ENCODE measurements around the gene SALL4. TPM values are rescaled to one million over a fixed set of nuclear protein-coding genes. Genes with fewer than 3 reads are reported as not detected.

The SALL4 gene
- total RNA-seq, 1 experiment from 2014 or later: 279 TPM

GRCh38 chr20:51734876-51735720 is 67.2 kb downstream of the SALL4 start:
- H3K4me1 Mint-ChIP-seq: peaks cover 12 to 15% of the 10 kb centered on the region in 2 experiments; a peak in 3 of 4 replicates
- WGBS (ENCODE audit: extremely low coverage, insufficient read length, low lambda C conversion rate): no CpG with 5 or more reads among the region's 13 CpGs

More at GRCh38 chr20:51734876-51735720, 67.2 kb downstream of the SALL4 start:
- no peak overlapping the region for H4K5ac ChIP-seq (ENCODE audit: insufficient read length, low read depth, low read length)
- no peak overlapping the region for H3K14ac ChIP-seq (ENCODE audit: insufficient read depth, low read length)
- no peaks in the 10 kb centered on the region for H4K20me1 ChIP-seq (ENCODE audit: control insufficient read depth, insufficient read depth, insufficient read length)
- H2BK20ac ChIP-seq (ENCODE audit: low read depth, low read length, poor library complexity, severe bottlenecking): no peak overlapping the region
- H3K27ac ChIP-seq (ENCODE audit: insufficient read length, low read depth, low read length): no peak overlapping the region
- no peak overlapping the region for H2BK12ac ChIP-seq (ENCODE audit: insufficient read length, low read depth, low read length)
- H2BK15ac ChIP-seq (ENCODE audit: low read depth, low read length): no peak overlapping the region
- H4K8ac ChIP-seq (replicated peaks; ENCODE audit: insufficient read length, low read depth, low read length): no peak overlapping the region
- H3K4me1 ChIP-seq (ENCODE audit: insufficient read depth, low read length): no peaks in the 10 kb centered on the region
- Mint-ChIP-seq H3K9me3 (no peaks in the 10 kb centered on the region), H3K27ac (no peak overlapping the region), H3K4me3 (no peak overlapping the region), H3K36me3 (ENCODE audit: insufficient read depth in 1 of 3, low read depth in 3 of 3) (no peaks in the 10 kb centered on the region), H3K27me3 (ENCODE audit: low read depth) (no peaks in the 10 kb centered on the region)
- H2AK5ac ChIP-seq (ENCODE audit: insufficient read length, low read length): no peak overlapping the region
- no peaks in the 10 kb centered on the region for H3K23me2 ChIP-seq (ENCODE audit: insufficient read length, low read depth, low read length, poor library complexity, severe bottlenecking)
- no peak for DNase-seq
- no peaks in the 10 kb centered on the region for H3K79me2 ChIP-seq (ENCODE audit: insufficient read depth, low read length)
- H3K9ac ChIP-seq (ENCODE audit: extremely low read depth, insufficient read length, low read length): no peak overlapping the region
- no peak overlapping the region for H2AFZ ChIP-seq (ENCODE audit: low read length)
- H3K56ac ChIP-seq (ENCODE audit: insufficient read length, low read depth, low read length): no peak overlapping the region
- no peak for TF ChIP-seq CTCF (conservative IDR thresholded peaks at IDR 0.05)
- no peaks in the 10 kb centered on the region for H3K9me3 ChIP-seq (ENCODE audit: control insufficient read depth, low read depth, low read length)
- no peak overlapping the region for H3K23ac ChIP-seq (ENCODE audit: insufficient read length, low read depth, low read length)
- no peak overlapping the region for H2BK120ac ChIP-seq (ENCODE audit: low read depth, low read length, poor library complexity, severe bottlenecking)
- H3K79me1 ChIP-seq (ENCODE audit: insufficient read depth, low read depth, low read length, poor library complexity, severe bottlenecking): no peaks in the 10 kb centered on the region
- no peak overlapping the region for H3T11ph ChIP-seq (ENCODE audit: low read length)
- H3K4ac ChIP-seq (ENCODE audit: low read depth, low read length): no peak overlapping the region
- no peaks in the 10 kb centered on the region for H3K27me3 ChIP-seq (ENCODE audit: insufficient read depth, low read length)
- no peak overlapping the region for H3K18ac ChIP-seq (ENCODE audit: insufficient read length, low read depth, low read length)
- no peak overlapping the region for H2BK5ac ChIP-seq (ENCODE audit: insufficient read length, low read length)
- H4K91ac ChIP-seq (ENCODE audit: insufficient read length, low read depth, low read length): no peak overlapping the region
- H3K4me2 ChIP-seq (ENCODE audit: insufficient read depth, insufficient read length, low read length): no peak overlapping the region
